GM21381 (cell line): ENCODE data around the gene CARD6.
A peak's percentile ranks its signal among the peaks of the same experiment; 100 is the strongest.
"Not testable (repeated sequence)": the region's sequence is repeated elsewhere in the genome, so short reads cannot be mapped to it uniquely, and the experiment has no call there.

Source experiments
- ATAC-seq: cut with Tn5 transposase; IDR thresholded peaks from one replicate; pipeline ENCODE4 v1.9.1; 2021; ENCODE audit warnings: mild to moderate bottlenecking, moderate library complexity; ENCODE audit not compliant: unreplicated experiment

Gene CARD6, protein sequence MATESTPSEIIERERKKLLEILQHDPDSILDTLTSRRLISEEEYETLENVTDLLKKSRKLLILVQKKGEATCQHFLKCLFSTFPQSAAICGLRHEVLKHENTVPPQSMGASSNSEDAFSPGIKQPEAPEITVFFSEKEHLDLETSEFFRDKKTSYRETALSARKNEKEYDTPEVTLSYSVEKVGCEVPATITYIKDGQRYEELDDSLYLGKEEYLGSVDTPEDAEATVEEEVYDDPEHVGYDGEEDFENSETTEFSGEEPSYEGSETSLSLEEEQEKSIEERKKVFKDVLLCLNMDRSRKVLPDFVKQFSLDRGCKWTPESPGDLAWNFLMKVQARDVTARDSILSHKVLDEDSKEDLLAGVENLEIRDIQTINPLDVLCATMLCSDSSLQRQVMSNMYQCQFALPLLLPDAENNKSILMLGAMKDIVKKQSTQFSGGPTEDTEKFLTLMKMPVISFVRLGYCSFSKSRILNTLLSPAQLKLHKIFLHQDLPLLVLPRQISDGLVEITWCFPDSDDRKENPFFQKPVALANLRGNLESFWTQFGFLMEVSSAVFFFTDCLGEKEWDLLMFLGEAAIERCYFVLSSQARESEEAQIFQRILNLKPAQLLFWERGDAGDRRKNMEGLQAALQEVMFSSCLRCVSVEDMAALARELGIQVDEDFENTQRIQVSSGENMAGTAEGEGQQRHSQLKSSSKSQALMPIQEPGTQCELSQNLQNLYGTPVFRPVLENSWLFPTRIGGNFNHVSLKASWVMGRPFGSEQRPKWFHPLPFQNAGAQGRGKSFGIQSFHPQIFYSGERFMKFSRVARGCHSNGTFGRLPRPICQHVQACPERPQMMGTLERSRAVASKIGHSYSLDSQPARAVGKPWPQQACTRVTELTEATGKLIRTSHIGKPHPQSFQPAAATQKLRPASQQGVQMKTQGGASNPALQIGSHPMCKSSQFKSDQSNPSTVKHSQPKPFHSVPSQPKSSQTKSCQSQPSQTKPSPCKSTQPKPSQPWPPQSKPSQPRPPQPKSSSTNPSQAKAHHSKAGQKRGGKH

DNA sequence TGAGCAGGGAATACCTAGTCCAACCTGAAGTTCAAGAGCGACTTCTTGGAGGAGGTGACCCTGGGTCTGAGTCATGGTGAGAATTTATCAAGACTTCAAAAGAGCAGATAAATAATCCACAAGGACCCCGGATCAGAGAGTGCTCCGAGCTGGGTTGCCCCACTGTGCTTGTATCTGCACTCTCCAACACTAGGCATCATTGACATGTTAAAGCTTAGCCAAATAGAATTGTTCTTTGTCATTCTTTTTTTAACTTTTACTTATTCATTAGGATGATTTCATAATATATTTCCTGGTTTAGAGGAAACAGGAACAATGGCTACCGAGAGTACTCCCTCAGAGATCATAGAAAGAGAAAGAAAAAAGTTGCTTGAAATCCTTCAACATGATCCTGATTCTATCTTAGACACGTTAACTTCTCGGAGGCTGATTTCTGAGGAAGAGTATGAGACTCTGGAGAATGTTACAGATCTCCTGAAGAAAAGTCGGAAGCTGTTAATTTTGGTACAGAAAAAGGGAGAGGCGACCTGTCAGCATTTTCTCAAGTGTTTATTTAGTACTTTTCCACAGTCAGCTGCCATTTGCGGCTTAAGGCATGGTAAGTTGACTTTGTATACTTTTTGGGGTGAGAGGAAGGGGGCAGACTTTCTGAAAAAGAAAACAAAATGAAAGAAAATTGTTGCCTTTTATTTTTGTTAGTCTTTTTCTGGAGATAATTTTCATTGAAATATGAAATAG is at the start of gene CARD6:
Gene CARD6, plus strand, starts transcription at position 300 of the 738 bp plus-strand sequence. Its CDS starts 16 bp downstream, at position 316.
- peak; percentile 45 for ATAC-seq

DNA sequence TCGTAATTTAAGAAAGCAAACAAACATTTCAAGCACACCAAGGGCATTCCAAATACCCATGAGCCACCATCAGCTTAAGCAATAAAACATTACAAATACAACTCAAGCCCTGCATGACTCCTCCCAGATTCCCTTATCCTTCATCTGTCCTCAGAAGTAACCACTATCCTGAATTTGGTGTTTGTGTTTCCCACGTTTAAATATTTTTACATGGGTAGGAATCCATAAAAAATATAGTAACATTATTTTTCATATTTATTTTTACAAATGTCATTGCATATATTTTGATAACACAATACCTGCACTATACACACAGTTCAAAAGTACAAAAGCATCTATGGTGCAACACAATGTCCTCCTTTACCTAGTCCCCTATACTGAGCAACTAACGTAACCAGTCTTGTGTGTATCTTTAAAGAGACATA is 49.4 kb upstream of the CARD6 start:
- ATAC-seq: no peak

DNA sequence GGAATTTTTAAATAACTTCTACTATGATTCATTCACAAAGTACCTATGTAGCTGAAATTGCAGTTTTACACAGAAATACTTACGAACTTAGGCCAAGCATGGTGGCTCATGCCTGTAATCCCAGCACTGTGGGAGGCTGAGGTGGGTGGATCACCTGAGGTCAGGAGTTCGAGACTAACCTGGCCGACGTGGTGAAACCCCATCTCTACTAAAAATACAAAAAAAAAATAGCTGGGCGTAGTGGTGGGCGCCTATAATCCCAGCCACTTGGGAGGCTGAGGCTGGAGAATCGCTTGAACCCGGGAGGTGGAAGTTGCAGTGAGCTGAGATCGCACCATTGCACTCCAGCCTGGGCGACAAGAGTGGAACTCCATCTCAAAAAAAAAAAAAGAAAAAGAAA is 48.5 kb upstream of the CARD6 start:
- ATAC-seq: not testable (repeated sequence)

DNA sequence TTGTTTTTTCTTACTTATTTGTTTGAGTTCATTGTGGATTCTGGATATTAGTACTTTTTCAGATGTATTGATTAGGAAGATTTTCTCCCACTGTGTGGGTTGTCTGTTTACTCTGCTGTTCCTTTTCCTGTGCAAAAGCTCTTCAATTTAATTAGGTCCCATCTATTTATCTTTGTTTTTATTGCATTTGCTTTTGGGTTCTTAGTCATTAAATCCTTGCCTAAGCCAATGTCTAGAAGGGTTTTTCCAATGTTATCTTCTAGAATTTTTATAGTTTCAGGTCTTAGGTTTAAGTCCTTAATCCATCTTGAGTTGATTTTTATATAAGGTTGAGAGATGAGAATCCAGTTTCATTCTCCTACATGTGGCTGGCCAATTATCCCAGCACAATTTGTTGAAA is 46.8 kb upstream of the CARD6 start:
- not testable (repeated sequence) for ATAC-seq

DNA sequence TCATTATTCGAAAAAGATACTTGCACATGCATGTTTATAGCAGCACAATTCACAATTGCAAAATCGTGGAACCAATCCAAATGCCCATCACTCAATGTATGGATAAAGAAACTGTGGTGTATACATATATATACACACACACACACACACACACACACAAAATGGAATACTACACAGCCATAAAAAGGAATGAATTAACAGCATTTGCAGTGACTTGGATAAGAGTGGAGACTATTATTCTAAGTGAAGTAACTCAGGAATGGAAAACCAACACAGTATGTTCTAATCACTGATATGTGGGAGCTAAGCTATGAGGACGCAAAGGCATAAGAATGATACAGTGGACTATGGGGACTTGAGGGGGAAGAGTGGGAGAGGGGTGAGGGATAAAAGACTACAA is 46.3 kb upstream of the CARD6 start:
- not testable (repeated sequence) for ATAC-seq

DNA sequence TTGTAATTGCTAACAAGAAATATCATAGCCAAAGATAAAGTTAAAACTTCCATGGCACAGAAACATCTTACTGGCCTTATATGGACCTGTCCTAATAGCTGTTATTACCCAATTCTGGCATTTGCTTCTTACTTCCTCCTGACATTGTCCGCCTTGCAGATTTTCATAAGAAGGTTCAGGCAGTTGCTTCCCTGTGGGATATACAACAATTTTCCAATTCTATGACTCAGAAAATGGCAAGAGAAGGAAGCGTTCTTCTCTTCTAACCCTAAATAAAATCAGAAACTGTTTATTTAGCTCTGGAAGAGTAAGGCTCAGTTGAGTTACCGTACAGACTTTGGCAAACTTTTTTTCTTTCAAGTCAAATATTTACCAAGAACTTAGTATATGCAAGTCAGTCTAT is 44.7 kb upstream of the CARD6 start:
- ATAC-seq: no peak

DNA sequence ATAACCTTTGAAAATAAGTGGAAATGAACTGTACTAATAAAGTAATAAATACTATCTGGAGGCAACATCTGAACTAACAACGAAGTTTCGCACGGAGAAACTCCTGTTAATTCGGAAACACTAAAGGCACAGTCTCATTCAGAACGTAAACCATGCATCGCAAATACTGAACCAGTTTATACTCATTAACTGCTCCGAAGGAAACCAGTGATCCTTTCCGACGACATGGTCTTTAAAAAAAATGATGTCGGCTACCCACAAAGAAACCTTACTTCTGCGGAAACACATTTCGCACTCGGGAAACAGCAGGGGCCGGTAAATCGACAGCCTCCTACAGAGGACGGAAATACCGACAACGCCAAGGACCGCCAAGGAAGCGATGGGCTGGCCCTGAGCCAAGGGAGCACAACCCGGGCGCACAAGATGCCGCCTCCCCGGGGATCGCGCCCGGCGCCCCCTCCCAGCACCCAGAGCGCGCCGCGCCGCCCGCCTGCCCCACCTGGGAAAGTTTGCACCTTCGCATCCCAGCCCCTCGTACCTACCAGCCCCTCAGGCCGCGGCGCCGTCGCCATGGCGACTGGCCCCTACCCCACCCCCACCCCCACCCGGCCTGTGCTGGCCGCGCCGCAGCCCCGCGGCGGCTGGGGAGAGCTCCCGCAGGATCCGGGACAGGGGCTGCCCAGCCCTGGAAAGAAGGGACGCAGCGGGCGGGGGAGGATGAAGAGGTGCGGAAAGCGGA is 43.7 kb upstream of the CARD6 start:
- peak; percentile 44 for ATAC-seq

DNA sequence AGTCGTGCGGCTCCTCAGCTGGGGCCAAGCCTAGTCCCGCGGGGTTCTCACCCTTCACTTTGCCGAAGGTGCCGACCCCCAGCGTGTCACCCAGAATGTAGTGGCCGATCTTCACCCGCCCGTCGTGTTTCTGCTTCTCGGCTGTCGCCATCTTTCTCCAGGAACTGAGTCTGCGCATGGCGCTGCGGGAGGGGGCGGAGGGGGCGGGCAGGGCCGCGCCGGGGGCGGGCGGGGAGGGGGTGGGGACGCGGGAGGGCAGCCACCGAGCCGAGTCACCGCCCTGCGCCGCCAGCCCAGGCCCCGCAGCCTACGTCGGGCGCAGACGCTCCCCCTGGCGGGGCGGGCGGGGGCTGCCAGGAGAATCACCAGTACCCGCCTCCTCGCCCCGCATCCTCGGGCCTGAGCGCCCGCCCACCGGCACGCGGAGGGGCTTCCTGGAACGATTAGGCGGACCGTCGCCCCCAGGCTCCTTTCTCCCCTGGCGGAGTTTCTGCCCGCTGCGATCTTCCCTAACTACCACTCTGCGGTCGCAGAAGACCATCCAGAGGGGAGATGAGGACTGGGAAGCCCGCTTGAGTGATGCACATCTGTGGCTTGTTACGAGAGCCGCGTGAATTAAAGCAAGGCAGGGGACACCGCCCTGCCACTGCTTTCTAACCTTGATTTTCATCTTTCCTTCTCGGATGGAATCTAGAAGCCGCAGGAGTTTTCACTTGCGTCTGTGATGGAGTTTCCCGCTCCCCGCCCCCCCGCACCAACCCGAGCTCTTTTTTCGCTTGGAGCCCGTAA is 43.0 kb upstream of the CARD6 start, which contains the start of gene PRKAA1:
Gene PRKAA1, minus strand, starts transcription at position 363 of the 789 bp plus-strand sequence. Its CDS starts 185 bp downstream, at position 178.
- peak; percentile 93 for ATAC-seq

DNA sequence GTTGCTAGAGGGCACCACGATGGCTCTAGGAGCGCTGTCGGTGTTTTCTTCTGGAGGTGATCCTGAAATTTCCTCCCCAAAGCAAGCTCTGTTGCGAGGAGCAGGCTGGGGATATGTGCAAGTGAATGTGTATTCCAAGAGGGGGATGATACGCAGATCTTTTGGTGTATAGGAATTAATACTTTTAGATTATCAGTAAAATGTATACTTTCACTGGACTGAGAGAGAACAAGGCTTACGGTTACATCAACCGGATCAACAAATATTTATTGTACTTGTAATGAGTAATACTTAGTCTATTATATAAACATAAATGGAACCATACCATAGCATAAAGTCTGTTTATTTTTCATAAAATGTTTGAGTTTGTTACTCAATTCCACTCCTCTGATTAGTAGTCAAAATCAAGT is 42.4 kb upstream of the CARD6 start:
- no peak for ATAC-seq

DNA sequence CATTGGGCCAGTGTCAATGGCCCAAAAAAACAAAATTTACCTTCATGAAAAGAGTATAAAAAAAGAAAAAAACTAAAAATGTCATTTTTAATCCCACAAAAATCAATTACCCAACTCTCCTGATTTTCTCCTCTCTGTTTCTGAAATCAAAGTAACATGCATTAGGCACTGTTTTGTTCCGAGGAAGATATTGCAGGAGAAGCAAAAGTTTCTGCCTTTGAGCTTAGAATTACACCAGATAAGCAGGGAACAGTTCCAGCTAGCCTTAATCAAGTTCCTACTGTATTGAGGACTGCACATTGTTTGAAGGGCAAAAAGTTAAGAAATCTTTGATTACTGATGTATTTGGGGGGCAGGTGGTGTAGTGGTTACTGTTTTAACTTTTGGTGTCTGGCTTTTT is 41.9 kb upstream of the CARD6 start:
- no peak for ATAC-seq

DNA sequence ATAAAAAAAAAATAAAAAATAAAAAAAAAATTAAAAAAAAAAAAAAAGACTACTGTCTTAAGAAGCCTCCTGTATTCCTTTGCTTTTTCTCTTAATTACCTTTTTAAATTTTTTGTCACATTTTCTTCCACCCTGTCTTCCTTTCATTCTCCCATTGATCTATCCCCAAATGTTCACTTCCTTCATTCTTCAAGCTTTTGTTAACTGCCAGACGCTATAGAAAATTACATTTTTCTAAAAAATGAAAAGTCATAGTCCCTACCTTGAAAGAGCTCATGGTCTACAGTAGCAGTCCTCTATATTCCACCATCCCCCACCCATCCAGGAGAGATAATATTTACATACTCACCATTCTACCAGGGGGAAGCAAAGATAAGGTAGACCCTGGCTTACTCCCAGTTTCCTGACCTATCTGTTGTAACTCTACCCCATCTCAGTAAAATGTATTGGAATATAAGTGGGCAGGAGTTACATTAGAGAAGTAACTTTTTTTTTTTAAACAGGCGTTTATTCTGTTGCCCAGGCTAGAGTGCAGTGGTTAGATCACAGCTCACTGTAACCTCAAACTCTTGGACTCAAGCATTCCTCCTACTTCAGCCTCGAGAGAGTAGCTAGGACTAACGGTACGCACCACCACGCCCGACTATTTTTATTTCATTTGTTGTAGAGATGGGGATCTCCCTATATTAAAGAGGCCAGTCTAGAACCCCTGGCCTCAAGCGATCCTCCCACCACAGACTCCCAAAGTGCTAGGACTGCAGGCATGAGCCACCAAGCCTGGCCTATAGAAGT is 39.2 kb upstream of the CARD6 start:
- no peak for ATAC-seq

DNA sequence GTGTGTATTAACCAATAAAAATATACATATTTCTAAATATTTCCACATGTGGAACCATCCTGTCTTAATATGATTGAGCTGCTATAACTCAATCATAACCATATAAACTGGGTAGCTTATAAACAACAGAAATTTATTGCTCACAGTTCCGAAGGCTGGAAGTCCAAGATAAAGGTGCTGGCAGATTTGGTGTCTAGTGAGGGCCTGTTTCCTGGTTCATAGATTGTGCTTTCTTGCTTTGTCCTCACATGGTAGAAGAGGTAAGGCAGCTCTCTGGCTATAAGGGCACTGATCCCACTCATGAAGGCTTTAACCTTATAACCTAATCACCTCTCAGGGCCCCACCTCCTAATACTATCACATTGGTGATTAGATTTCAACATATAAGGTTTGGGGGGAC is 29.0 kb upstream of the CARD6 start:
- ATAC-seq: no peak

DNA sequence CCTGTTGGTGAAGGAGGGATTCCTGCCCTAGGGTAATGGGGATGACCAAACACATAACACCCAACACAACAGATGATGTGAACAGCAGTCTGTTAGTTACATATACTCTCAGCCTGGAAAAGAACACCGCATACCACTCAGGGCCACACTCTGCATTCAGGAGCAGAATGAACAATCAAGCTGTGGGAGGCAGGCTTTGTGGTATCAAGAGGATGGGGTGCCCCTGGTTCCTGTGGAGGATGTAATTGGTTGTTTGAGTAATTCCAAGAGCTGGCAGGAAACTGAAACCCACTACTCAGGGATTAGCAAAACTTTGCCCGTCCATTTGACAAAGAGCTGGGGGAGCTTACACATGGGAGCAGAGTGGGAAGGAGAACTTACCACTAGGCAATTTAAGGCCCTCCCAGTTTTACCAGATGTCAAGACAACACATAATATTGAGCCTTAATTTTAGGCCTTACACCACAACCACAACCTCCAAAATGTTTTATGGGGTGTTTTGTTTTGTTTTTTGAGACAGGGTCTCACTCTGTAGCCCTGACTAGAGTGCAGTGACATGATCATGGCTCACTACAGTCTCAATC is 27.4 kb upstream of the CARD6 start:
- ATAC-seq: no peak

DNA sequence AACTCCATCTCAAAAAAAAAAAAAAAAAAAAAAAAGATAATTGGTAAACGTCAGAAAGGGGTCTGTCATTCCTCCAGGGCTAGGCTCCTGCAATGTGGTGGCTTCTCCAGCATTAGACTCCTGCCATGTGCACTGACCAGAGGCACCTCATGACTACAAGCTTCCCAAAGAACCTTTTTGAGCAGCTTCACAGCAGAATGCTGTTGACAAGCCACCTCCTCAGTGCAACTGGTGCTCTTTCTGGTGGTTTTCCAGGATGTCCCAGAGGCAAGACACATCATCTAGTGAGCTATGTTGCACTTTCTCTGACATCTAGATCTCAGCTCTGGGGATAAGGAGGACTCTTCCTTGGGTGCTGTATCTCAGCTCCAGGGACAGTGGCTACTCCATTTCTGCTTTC is 17.7 kb upstream of the CARD6 start:
- ATAC-seq: no peak

DNA sequence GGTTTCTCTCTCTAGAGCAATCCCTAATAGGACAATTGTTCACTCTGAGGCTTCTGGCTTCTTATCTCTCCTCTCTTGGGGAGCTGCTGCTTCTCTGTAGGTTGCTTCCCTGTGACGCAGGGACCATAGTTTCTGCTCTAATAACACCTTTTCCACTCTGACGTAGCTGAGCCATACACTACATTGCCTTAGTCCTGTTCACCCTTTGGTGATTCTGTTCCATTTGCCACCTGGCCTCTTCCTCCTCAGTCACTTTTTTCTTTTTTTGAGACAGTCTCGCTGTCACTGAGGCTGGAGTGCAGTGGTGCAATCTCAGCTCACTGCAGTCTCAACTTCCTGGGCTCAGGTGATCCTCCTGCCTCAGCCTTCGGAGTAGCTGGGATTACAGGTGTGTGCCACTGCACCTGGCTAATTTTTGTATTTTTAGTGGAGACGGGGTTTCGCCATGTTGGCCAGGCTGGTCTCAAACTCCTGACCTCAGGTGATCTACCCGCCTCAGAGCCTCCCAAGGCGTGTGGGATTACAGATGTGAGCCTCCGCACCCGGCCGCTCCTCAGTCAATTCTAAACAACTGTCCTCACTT is 15.6 kb upstream of the CARD6 start:
- not testable (repeated sequence) for ATAC-seq

DNA sequence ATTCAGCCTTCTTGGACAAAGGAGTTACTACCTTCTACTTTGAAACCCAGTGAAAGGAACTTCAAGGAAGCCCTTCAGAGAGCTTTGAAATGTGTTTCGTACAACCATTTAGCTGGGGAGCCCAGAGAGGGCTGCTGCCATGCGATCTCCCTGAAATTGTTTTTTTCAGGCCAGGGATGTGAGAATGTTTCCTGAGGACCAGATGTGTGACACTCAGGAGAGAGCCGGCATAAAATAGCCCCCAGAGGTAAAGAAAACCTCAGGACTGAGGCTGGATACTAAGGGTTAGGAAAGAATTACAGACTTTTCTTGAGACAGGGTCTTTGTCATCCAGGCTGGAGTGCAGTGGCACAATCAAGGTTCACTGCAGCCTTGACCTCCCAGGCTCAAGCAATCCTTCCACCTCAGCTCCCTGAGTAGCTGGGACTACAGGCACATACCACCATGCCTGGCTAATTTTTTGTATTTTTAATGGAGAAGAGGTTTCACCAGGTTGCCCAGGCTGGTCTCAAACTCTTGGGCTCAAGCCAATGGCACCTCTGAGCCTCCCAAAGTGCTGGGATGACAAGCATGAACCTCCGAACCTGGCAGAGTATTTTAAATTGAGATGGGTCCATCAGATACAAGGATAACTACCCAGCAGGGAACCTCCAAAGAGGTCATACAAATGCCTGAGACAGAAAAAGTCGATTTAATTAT is 14.5 kb upstream of the CARD6 start:
- ATAC-seq: no peak
